GM23338 (cell line): ENCODE results near the gene RAB33B. TPM values are rescaled to one million over a fixed set of nuclear protein-coding genes. Genes with fewer than 3 reads are reported as not detected.

Experiments used
- ATAC-seq: fragments of 200-7000 bp; cut with Tn5 transposase; 3 replicates; pipeline ENCODE4 v1.9.1; 2020
- DNase-seq: peaks from one replicate; pipeline ENCODE4 v3.0.0-alpha.2; 2015; ENCODE audit warnings: low spot score
- H2AFZ ChIP-seq: fragments of 200-600 bp; sonication (generic); 2 replicates; pipeline ENCODE4 v1.8.0; 2016; ENCODE audit warnings: antibody characterized with exemption, mild to moderate bottlenecking, moderate library complexity
- H3F3A ChIP-seq: fragments of 200-600 bp; sonication (generic); replicated peaks from 2 replicates; pipeline ENCODE4 v1.8.0; 2017; ENCODE audit warnings: antibody characterized with exemption, mixed run types, low read depth
- H3K27ac ChIP-seq: fragments of 200-600 bp; sonication (generic); 2 replicates; pipeline ENCODE4 v1.6.1; 2016; ENCODE audit warnings: low read depth
- H3K27me3 ChIP-seq: fragments of 200-600 bp; sonication (generic); 2 replicates; pipeline ENCODE4 v1.8.0; 2016; ENCODE audit warnings: mild to moderate bottlenecking, mixed run types, moderate library complexity; ENCODE audit not compliant: insufficient read depth
- H3K36me3 ChIP-seq: fragments of 200-600 bp; sonication (generic); 2 replicates; pipeline ENCODE4 v1.8.0; 2016; ENCODE audit warnings: mild to moderate bottlenecking; ENCODE audit not compliant: insufficient read depth
- H3K4me1 ChIP-seq: fragments of 200-600 bp; sonication (generic); 2 replicates; pipeline ENCODE4 v1.8.0; 2016; ENCODE audit warnings: mild to moderate bottlenecking, moderate library complexity; ENCODE audit not compliant: insufficient read depth
- H3K4me2 ChIP-seq: fragments of 200-600 bp; sonication (generic); 2 replicates; pipeline ENCODE4 v1.7.1; 2017; ENCODE audit warnings: mixed run types
- H3K4me3 ChIP-seq: fragments of 200-600 bp; sonication (generic); 2 replicates; pipeline ENCODE4 v1.6.1; 2016; ENCODE audit warnings: mixed run types
- H3K79me2 ChIP-seq: fragments of 200-600 bp; sonication (generic); replicated peaks from 2 replicates; pipeline ENCODE4 v1.8.0; 2017; ENCODE audit warnings: mild to moderate bottlenecking; ENCODE audit not compliant: insufficient read depth
- H3K9me2 ChIP-seq: fragments of 200-600 bp; sonication (generic); 2 replicates; pipeline ENCODE4 v1.8.0; 2017; ENCODE audit not compliant: insufficient read depth
- H4K20me1 ChIP-seq: fragments of 200-600 bp; sonication (generic); replicated peaks from 2 replicates; pipeline ENCODE4 v1.8.0; 2017; ENCODE audit warnings: mild to moderate bottlenecking; ENCODE audit not compliant: insufficient read depth
- H3K27ac Mint-ChIP-seq: 2 replicates; pipeline ENCODE4 v1.8.0; 2020; ENCODE audit warnings: inconsistent platforms, mild to moderate bottlenecking, moderate library complexity, mixed read lengths
- H3K27me3 Mint-ChIP-seq: 3 replicates; pipeline ENCODE4 v1.8.0; 2022; ENCODE audit warnings: low read depth, mild to moderate bottlenecking, moderate library complexity, mixed read lengths, inconsistent platforms; ENCODE audit not compliant: insufficient read depth, poor library complexity
- H3K36me3 Mint-ChIP-seq: 3 replicates; pipeline ENCODE4 v1.8.0; 2021; ENCODE audit warnings: low read depth, mild to moderate bottlenecking, inconsistent platforms, moderate library complexity, mixed read lengths
- H3K4me1 Mint-ChIP-seq: 3 replicates; pipeline ENCODE4 v1.8.0; 2020; ENCODE audit warnings: mild to moderate bottlenecking, inconsistent platforms, mixed read lengths
- H3K4me3 Mint-ChIP-seq: 3 replicates; pipeline ENCODE4 v1.8.0; 2021; ENCODE audit warnings: moderate library complexity, mild to moderate bottlenecking, inconsistent platforms, mixed read lengths
- H3K9me3 Mint-ChIP-seq: 3 replicates; pipeline ENCODE4 v1.8.0; 2020; ENCODE audit warnings: moderate library complexity, mild to moderate bottlenecking, inconsistent platforms, mixed read lengths
- CREB1 ChIP-seq: fragments of 250-450 bp; sonication (Bioruptor Pico); IDR thresholded peaks from 2 replicates; pipeline ENCODE4 v1.5.0; 2020; ENCODE audit warnings: low read depth, mild to moderate bottlenecking, moderate library complexity
- EZH2 ChIP-seq: fragments of 200-600 bp; sonication (generic); IDR thresholded peaks from one replicate; pipeline ENCODE4 v1.8.0; 2017; ENCODE audit warnings: antibody characterized with exemption, mild to moderate bottlenecking, low read depth; ENCODE audit not compliant: unreplicated experiment
- JUNB ChIP-seq: IDR thresholded peaks from one replicate; pipeline ENCODE4 v1.6.1; 2016; ENCODE audit warnings: antibody characterized with exemption; ENCODE audit not compliant: unreplicated experiment
- NANOG ChIP-seq: IDR thresholded peaks from 2 replicates; pipeline ENCODE4 v1.6.1; 2016; ENCODE audit warnings: antibody characterized with exemption, borderline replicate concordance
- POLR2AphosphoS5 ChIP-seq: IDR thresholded peaks from 2 replicates; pipeline ENCODE4 v1.6.1; 2016; ENCODE audit warnings: antibody characterized with exemption, low read depth
- STAT1 ChIP-seq: IDR thresholded peaks from one replicate; pipeline ENCODE4 v1.6.1; 2016; ENCODE audit warnings: antibody characterized with exemption; ENCODE audit not compliant: unreplicated experiment
- ZNF114 ChIP-seq: fragments of 250-450 bp; sonication (Bioruptor Pico); IDR thresholded peaks from 2 replicates; pipeline ENCODE4 v1.5.0; 2020; ENCODE audit warnings: mild to moderate bottlenecking, moderate library complexity
- polyA plus RNA-seq: library from polyadenylated mRNA; unstranded; fragments of >200 nt; fragmentation: Nextera tagmentation; extraction: Ambion mirVana; gene quantifications from 2 replicates; pipeline ENCODE4 v1.2.1, GENCODE V29; 2016
- total RNA-seq: library from RNA; depleted of rRNA; stranded (reverse); fragments of >200 nt; shearing (Covaris generic); gene quantifications from 2 replicates; pipeline ENCODE4 v1.2.3, GENCODE V29; 2014
- TF ChIP-seq, protein P1 (sequence below): fragments of 250-450 bp; sonication (Bioruptor Pico); IDR thresholded peaks from 2 replicates; pipeline ENCODE4 v1.5.0; 2020; ENCODE audit warnings: mild to moderate bottlenecking, moderate library complexity
- TF ChIP-seq, protein P2 (sequence below): IDR thresholded peaks from 2 replicates; pipeline ENCODE4 v1.6.1; 2016; ENCODE audit warnings: antibody characterized with exemption

RAB33B gene
- total and polyA plus RNA-seq, 2 experiments from 2014 or later, result 9.9 to 17.5 TPM

DNA sequence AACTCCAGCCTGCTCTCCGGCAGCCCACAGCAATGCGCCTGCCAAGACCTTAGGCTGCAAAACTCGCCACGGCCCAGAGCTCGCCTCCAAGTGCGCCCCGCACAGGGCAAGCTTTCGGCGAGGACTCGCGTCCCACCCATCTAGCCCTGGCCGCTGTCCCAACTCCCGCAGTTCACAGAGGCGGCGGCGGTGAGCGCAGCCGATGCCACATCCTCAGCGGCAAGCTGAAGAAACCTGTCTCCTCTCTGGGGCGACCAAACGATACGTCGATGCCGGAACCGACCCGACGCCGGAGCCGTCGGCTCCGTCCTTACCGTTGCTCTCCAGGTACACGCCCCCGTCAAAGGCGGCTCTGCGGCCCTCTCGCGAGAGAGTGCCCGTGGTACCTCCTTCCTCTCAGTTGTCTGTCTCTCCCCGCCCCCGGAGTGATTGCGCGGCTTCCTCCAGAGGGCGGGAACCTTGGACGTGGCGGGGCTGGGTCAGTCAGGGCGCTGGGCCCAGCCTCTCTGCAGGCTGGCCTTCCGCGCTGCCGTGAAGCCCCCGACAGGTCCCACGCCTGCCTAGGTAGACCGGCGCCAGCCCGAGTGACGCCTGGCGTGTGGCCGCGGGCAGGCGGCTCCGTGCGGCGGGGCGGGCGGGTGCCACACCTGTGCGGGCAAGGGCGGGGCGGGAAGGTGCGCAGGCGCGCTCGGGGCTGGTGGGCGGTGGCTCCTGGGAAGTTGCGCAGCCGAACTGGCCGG, 380 bp upstream of the RAB33B start:
- H3K27ac ChIP-seq, result peak overlapping the region; percentile 97
- H3K4me2 ChIP-seq, result peak overlapping the region; percentile 81
- no peaks in the 10 kb centered on the region for H3K9me3 Mint-ChIP-seq
- H3K27me3 ChIP-seq, result no peaks in the 10 kb centered on the region
- H3K9me2 ChIP-seq, result no peaks in the 10 kb centered on the region
- peak; percentile 89 for ATAC-seq
- peak overlapping the region; percentile 98 for H3K27ac Mint-ChIP-seq
- H3K36me3 Mint-ChIP-seq, result peaks cover 16% of the 10 kb centered on the region; the same call in 2 of the 3 replicates
- DNase-seq, result peak; percentile 98
- peaks cover 45% of the 10 kb centered on the region for H3K4me1 Mint-ChIP-seq
- H3K4me3 Mint-ChIP-seq, result peak overlapping the region; percentile 96
- H2AFZ ChIP-seq, result peak overlapping the region; percentile 12
- peaks cover 41% of the 10 kb centered on the region for H3K4me1 ChIP-seq
- no peaks in the 10 kb centered on the region for H3K36me3 ChIP-seq
- TF ChIP-seq NANOG, result no peak
- TF ChIP-seq CREB1, result peak; percentile 31; the same call in 1 of the 2 replicates
- no peak for TF ChIP-seq EZH2
- TF ChIP-seq JUNB, result no peak
- peak; percentile 92 for TF ChIP-seq POLR2AphosphoS5
- 0 out of 2 replicates have a peak, but pooled peaks have one; percentile 22 for TF ChIP-seq ZNF114
- TF ChIP-seq, protein P1, sequence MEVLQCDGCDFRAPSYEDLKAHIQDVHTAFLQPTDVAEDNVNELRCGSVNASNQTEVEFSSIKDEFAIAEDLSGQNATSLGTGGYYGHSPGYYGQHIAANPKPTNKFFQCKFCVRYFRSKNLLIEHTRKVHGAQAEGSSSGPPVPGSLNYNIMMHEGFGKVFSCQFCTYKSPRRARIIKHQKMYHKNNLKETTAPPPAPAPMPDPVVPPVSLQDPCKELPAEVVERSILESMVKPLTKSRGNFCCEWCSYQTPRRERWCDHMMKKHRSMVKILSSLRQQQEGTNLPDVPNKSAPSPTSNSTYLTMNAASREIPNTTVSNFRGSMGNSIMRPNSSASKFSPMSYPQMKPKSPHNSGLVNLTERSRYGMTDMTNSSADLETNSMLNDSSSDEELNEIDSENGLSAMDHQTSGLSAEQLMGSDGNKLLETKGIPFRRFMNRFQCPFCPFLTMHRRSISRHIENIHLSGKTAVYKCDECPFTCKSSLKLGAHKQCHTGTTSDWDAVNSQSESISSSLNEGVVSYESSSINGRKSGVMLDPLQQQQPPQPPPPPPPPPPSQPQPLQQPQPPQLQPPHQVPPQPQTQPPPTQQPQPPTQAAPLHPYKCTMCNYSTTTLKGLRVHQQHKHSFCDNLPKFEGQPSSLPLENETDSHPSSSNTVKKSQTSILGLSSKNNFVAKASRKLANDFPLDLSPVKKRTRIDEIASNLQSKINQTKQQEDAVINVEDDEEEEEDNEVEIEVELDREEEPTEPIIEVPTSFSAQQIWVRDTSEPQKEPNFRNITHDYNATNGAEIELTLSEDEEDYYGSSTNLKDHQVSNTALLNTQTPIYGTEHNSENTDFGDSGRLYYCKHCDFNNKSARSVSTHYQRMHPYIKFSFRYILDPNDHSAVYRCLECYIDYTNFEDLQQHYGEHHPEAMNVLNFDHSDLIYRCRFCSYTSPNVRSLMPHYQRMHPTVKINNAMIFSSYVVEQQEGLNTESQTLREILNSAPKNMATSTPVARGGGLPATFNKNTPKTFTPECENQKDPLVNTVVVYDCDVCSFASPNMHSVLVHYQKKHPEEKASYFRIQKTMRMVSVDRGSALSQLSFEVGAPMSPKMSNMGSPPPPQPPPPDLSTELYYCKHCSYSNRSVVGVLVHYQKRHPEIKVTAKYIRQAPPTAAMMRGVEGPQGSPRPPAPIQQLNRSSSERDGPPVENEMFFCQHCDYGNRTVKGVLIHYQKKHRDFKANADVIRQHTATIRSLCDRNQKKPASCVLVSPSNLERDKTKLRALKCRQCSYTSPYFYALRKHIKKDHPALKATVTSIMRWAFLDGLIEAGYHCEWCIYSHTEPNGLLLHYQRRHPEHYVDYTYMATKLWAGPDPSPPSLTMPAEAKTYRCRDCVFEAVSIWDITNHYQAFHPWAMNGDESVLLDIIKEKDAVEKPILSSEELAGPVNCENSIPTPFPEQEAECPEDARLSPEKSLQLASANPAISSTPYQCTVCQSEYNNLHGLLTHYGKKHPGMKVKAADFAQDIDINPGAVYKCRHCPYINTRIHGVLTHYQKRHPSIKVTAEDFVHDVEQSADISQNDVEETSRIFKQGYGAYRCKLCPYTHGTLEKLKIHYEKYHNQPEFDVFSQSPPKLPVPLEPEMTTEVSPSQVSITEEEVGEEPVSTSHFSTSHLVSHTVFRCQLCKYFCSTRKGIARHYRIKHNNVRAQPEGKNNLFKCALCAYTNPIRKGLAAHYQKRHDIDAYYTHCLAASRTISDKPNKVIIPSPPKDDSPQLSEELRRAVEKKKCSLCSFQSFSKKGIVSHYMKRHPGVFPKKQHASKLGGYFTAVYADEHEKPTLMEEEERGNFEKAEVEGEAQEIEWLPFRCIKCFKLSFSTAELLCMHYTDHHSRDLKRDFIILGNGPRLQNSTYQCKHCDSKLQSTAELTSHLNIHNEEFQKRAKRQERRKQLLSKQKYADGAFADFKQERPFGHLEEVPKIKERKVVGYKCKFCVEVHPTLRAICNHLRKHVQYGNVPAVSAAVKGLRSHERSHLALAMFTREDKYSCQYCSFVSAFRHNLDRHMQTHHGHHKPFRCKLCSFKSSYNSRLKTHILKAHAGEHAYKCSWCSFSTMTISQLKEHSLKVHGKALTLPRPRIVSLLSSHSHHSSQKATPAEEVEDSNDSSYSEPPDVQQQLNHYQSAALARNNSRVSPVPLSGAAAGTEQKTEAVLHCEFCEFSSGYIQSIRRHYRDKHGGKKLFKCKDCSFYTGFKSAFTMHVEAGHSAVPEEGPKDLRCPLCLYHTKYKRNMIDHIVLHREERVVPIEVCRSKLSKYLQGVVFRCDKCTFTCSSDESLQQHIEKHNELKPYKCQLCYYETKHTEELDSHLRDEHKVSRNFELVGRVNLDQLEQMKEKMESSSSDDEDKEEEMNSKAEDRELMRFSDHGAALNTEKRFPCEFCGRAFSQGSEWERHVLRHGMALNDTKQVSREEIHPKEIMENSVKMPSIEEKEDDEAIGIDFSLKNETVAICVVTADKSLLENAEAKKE, result no peak
- TF ChIP-seq, protein P2, sequence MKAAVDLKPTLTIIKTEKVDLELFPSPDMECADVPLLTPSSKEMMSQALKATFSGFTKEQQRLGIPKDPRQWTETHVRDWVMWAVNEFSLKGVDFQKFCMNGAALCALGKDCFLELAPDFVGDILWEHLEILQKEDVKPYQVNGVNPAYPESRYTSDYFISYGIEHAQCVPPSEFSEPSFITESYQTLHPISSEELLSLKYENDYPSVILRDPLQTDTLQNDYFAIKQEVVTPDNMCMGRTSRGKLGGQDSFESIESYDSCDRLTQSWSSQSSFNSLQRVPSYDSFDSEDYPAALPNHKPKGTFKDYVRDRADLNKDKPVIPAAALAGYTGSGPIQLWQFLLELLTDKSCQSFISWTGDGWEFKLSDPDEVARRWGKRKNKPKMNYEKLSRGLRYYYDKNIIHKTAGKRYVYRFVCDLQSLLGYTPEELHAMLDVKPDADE, result no peak
- TF ChIP-seq STAT1, result no peak
- H4K20me1 ChIP-seq, result peaks cover 8% of the 10 kb centered on the region; the same call in 1 of the 2 replicates
- peak overlapping the region; percentile 95 for H3K4me3 ChIP-seq
- peaks cover 7% of the 10 kb centered on the region for H3F3A ChIP-seq
- peaks cover 56% of the 10 kb centered on the region for H3K79me2 ChIP-seq
- H3K27me3 Mint-ChIP-seq, result peaks cover 10% of the 10 kb centered on the region
